ENCODE results near the gene RIT2. TPM values are rescaled to one million over a fixed set of nuclear protein-coding genes. Genes with fewer than 3 reads are reported as not detected.

RIT2 gene
- total RNA-seq, 2 experiments from 2014 or later, result not detected

DNA sequence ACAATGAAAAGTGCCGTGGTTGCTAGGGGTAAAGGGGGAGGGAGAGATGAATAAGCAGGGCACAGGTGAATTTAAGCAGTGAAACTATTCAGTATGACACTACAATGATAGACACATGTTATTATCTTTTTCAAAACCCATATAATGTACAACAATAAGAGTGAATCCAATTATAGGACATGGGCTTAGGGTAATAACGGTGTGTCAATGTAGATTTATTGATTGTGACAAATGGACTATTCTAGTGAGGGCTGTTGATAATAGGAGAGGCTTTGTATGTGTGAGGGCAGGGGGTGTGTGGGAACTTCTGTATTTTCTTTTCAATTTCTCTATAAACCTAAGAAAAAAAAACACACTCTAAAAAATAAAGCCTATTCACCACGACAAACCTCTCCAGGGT, 223.8 kb downstream of the RIT2 start:
- Mint-ChIP-seq H3K27ac (no peak overlapping the region), H3K27me3 (no peaks in the 10 kb centered on the region), H3K4me1 (ENCODE audit: low read depth) (no peaks in the 10 kb centered on the region), H3K4me3 (no peak overlapping the region), H3K36me3 (ENCODE audit: low read depth) (no peaks in the 10 kb centered on the region), H3K9me3 (peaks cover 1% of the 10 kb centered on the region)
- intact Hi-C loops (cut with micrococcal nuclease), result no loop called here
- POLR2A ChIA-PET, result no interaction called here
- DNase-seq (no peak), ATAC-seq (no peak)
- CTCF ChIA-PET, result no interaction called here
- TF ChIP-seq, protein P1, sequence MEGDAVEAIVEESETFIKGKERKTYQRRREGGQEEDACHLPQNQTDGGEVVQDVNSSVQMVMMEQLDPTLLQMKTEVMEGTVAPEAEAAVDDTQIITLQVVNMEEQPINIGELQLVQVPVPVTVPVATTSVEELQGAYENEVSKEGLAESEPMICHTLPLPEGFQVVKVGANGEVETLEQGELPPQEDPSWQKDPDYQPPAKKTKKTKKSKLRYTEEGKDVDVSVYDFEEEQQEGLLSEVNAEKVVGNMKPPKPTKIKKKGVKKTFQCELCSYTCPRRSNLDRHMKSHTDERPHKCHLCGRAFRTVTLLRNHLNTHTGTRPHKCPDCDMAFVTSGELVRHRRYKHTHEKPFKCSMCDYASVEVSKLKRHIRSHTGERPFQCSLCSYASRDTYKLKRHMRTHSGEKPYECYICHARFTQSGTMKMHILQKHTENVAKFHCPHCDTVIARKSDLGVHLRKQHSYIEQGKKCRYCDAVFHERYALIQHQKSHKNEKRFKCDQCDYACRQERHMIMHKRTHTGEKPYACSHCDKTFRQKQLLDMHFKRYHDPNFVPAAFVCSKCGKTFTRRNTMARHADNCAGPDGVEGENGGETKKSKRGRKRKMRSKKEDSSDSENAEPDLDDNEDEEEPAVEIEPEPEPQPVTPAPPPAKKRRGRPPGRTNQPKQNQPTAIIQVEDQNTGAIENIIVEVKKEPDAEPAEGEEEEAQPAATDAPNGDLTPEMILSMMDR (IDR thresholded peaks at IDR 0.05), result no peak

DNA sequence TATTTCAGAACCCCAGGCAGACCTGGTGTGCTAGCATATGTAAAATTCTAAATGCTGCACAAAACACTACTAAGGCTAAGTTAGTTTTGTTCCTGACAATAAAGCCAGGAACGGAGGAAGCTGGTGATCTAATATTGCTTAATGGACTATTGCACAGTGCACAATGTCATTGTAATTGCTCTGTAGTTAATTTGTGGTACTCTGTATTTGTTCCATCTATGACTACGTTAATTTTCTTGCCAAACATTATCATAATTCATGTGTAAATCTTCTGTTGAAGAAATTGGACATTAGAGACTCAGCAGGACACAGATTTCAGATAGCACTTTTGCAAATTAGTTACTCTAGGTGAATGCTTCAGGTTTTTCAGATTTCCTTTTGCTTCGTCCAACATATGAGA, 232.3 kb downstream of the RIT2 start:
- POLR2A ChIA-PET, result no interaction called here
- DNase-seq (no peak), ATAC-seq (no peak)
- H3K27ac Mint-ChIP-seq, result no peak overlapping the region
- H3K9me3 Mint-ChIP-seq, result peaks cover 6% of the 10 kb centered on the region
- H3K36me3 Mint-ChIP-seq (ENCODE audit: low read depth), result no peaks in the 10 kb centered on the region
- no peaks in the 10 kb centered on the region for H3K4me1 Mint-ChIP-seq (ENCODE audit: low read depth)
- intact Hi-C loops (cut with micrococcal nuclease), result no loop called here
- CTCF ChIA-PET, result no interaction called here
- no peaks in the 10 kb centered on the region for H3K27me3 Mint-ChIP-seq
- TF ChIP-seq, protein P1 (IDR thresholded peaks at IDR 0.05), result no peak
- no peak overlapping the region for H3K4me3 Mint-ChIP-seq

DNA sequence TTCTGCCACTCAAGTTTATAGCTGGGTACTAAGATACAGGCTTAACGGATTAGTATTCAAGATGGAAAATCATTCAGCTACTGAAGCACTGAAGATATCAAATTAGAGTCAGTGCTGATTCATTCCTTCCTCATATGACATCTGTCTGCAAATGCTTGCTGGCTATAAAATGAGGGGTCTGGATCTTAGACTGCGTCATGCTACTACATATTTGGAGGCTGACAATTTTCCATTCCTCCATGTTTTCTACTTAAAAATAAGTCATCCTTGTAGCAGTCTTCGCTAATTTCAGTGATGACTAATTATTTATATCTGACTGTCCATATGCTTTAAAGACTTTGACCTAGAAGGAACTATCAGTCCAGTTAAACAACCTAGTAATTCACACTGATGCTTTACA, 233.4 kb downstream of the RIT2 start:
- CTCF ChIA-PET, result interaction anchor here (0.6 kb wide), 1 partner anchor 767 kb away, joined by 3 read pairs; no protein-coding TSS in a partner anchor
- no peak for ATAC-seq
- Mint-ChIP-seq H3K9me3 (peaks cover 6% of the 10 kb centered on the region), H3K36me3 (ENCODE audit: low read depth) (no peaks in the 10 kb centered on the region), H3K4me1 (ENCODE audit: low read depth) (no peaks in the 10 kb centered on the region), H3K27me3 (no peaks in the 10 kb centered on the region), H3K4me3 (no peak overlapping the region), H3K27ac (no peak overlapping the region)
- TF ChIP-seq, protein P1 (IDR thresholded peaks at IDR 0.05), result no peak
- intact Hi-C loops (cut with micrococcal nuclease), result no loop called here
- POLR2A ChIA-PET, result no interaction called here
- DNase-seq, result no peak

DNA sequence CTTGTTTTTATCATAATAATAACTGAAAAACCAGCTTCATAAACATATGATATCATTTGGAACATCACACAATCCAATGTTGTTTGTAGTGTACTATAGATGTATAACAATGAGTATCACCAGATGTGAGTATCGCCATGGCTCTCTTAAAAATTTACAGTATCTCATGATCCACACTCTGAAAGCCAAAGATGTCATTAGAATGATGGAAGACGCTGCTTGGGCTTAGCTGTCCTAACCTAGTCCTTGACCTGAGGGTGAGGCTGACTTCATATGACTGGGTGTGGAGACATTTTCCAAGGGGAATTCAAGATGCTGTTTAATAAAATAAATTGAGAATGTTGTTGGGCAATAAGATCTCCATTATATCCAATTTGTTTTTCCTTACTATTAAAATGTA, 242.6 kb downstream of the RIT2 start:
- ChIA-PET CTCF (no interaction called here), POLR2A (no interaction called here)
- H3K4me3 Mint-ChIP-seq, result no peak overlapping the region
- no peak for ATAC-seq
- H3K36me3 Mint-ChIP-seq (ENCODE audit: low read depth), result no peaks in the 10 kb centered on the region
- no peak for DNase-seq
- no peak overlapping the region for H3K27ac Mint-ChIP-seq
- no peaks in the 10 kb centered on the region for H3K27me3 Mint-ChIP-seq
- intact Hi-C loops (cut with micrococcal nuclease), result no loop called here
- no peaks in the 10 kb centered on the region for H3K4me1 Mint-ChIP-seq (ENCODE audit: low read depth)
- TF ChIP-seq, protein P1 (IDR thresholded peaks at IDR 0.05), result no peak
- peaks cover 3% of the 10 kb centered on the region for H3K9me3 Mint-ChIP-seq

DNA sequence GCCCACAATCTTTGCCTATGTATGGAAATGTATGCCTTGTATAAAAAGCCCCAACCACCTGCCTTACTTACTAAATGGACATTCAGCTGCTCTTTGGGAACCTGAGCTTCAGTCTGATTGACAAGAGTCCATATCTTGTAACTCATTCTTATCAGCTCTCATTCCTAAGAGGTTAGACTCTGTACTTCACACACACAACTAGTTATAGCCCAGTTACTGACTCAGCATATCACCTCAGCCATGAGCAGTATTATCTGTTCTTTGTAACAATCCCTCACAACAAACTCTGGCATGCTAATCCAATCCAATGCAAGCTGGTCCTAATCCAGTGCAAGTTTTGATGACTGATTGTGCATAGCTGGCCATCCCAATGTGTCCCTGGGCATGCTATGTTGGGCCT, 250.6 kb downstream of the RIT2 start:
- no peak overlapping the region for H3K4me3 Mint-ChIP-seq
- no peaks in the 10 kb centered on the region for H3K27me3 Mint-ChIP-seq
- H3K9me3 Mint-ChIP-seq, result peaks cover 3% of the 10 kb centered on the region
- ChIA-PET POLR2A (no interaction called here), CTCF (no interaction called here)
- no peak for ATAC-seq
- H3K27ac Mint-ChIP-seq, result no peak overlapping the region
- no peak for DNase-seq
- intact Hi-C loops (cut with micrococcal nuclease), result no loop called here
- H3K4me1 Mint-ChIP-seq (ENCODE audit: low read depth), result no peaks in the 10 kb centered on the region
- TF ChIP-seq, protein P1 (IDR thresholded peaks at IDR 0.05), result no peak
- no peaks in the 10 kb centered on the region for H3K36me3 Mint-ChIP-seq (ENCODE audit: low read depth)
